Measurements from ENCODE around the gene RPTOR.

Gene RPTOR

GRCh38 chr17:80888276-80889160, 343.9 kb downstream of the RPTOR start:
- H3K4me2 ChIP-seq, result peak overlapping the region; percentile 89 to 98 (median 95); a peak in 21 of 22 replicates
- TF ChIP-seq Cebpa-rat (IDR thresholded peaks at IDR 0.05), result no peak
- H3K4me1 ChIP-seq, result peaks cover 70 to 100% (median 100%) of the 10 kb centered on the region in 10 experiments
- no peak overlapping the region; a peak in 1 of 22 replicates for H3K27ac ChIP-seq
- peaks cover 13 to 52% (median 39%) of the 10 kb centered on the region in 11 experiments; a peak in 21 of 22 replicates for H3K36me3 ChIP-seq
- no peak overlapping the region; a peak in 1 of 20 replicates for H3K4me3 ChIP-seq
- H3K9me3 ChIP-seq (replicated peaks in 1 of 11), result no peaks in the 10 kb centered on the region; a peak in 1 of 22 replicates
- H3K9ac ChIP-seq, result peak overlapping the region in 2 of 11 experiments; percentile 7 to 36; a peak in 3 of 22 replicates
- H4K20me1 ChIP-seq, result peaks cover 78 to 100% (median 96%) of the 10 kb centered on the region in 11 experiments; a peak in 21 of 22 replicates
- peaks cover 23 to 69% (median 48%) of the 10 kb centered on the region in 11 experiments for H3K27me3 ChIP-seq

- Histone ChIP-seq H3K9me3 (replicated peaks in 1 of 11) (no peaks in the 10 kb centered on the region; a peak in 1 of 22 replicates), H3K27me3 (peaks cover 23 to 60% (median 42%) of the 10 kb centered on the region in 11 experiments), H3K4me1 (peaks cover 70 to 99% (median 92%) of the 10 kb centered on the region in 10 experiments), H3K4me2 (peak overlapping the region; percentile 89 to 98 (median 95)), H3K36me3 (peaks cover 18 to 52% (median 40%) of the 10 kb centered on the region in 11 experiments), H3K27ac (peak overlapping the region in 1 of 11 experiments; percentile 70; a peak in 3 of 22 replicates), H4K20me1 (peaks cover 72 to 100% (median 96%) of the 10 kb centered on the region in 11 experiments; a peak in 21 of 22 replicates), H3K4me3 (peak overlapping the region in 1 of 10 experiments; percentile 25; a peak in 2 of 20 replicates), H3K9ac (peak overlapping the region in 3 of 11 experiments; percentile 22 to 66 (median 66); a peak in 3 of 22 replicates)
- no peak for TF ChIP-seq Cebpa-rat (IDR thresholded peaks at IDR 0.05)
Measured at GRCh38 chr17:80889231-80890195, 344.9 kb downstream of the RPTOR start.

GRCh38 chr17:80890196-80890920, 345.7 kb downstream of the RPTOR start:
- Histone ChIP-seq H3K9me3 (replicated peaks in 1 of 11) (no peaks in the 10 kb centered on the region), H3K4me2 (peak overlapping the region; percentile 89 to 98 (median 95)), H3K27ac (peak overlapping the region in 10 of 11 experiments; percentile 51 to 72 (median 66); a peak in 15 of 22 replicates), H3K36me3 (peaks cover 18 to 52% (median 40%) of the 10 kb centered on the region in 11 experiments), H3K27me3 (peaks cover 23 to 55% (median 42%) of the 10 kb centered on the region in 11 experiments), H3K4me1 (peaks cover 70 to 99% (median 84%) of the 10 kb centered on the region in 10 experiments), H3K9ac (peak overlapping the region in 9 of 11 experiments; percentile 43 to 66 (median 51); a peak in 16 of 22 replicates), H3K4me3 (peak overlapping the region in 6 of 10 experiments; percentile 17 to 41 (median 28); a peak in 11 of 20 replicates), H4K20me1 (peaks cover 68 to 100% (median 94%) of the 10 kb centered on the region in 11 experiments; a peak in 21 of 22 replicates)
- TF ChIP-seq Cebpa-rat (IDR thresholded peaks at IDR 0.05), result no peak

GRCh38 chr17:80890921-80891396, 346.3 kb downstream of the RPTOR start:
- H3K27me3 ChIP-seq, result peaks cover 23 to 49% (median 42%) of the 10 kb centered on the region in 11 experiments
- peaks cover 66 to 96% (median 79%) of the 10 kb centered on the region in 10 experiments for H3K4me1 ChIP-seq
- H3K27ac ChIP-seq, result peak overlapping the region in 10 of 11 experiments; percentile 51 to 72 (median 68); a peak in 19 of 22 replicates
- peaks cover 66 to 99% (median 96%) of the 10 kb centered on the region in 11 experiments; a peak in 21 of 22 replicates for H4K20me1 ChIP-seq
- H3K4me3 ChIP-seq, result peak overlapping the region in 6 of 10 experiments; percentile 17 to 41 (median 28); a peak in 11 of 20 replicates
- peaks cover 24 to 56% (median 46%) of the 10 kb centered on the region in 11 experiments for H3K36me3 ChIP-seq
- no peak for TF ChIP-seq Cebpa-rat (IDR thresholded peaks at IDR 0.05)
- no peaks in the 10 kb centered on the region for H3K9me3 ChIP-seq (replicated peaks in 1 of 11)
- peak overlapping the region; percentile 89 to 98 (median 95) for H3K4me2 ChIP-seq
- peak overlapping the region in 10 of 11 experiments; percentile 40 to 66 (median 50); a peak in 19 of 22 replicates for H3K9ac ChIP-seq

GRCh38 chr17:80891397-80892018, 346.9 kb downstream of the RPTOR start:
- Histone ChIP-seq H3K9me3 (replicated peaks in 1 of 11) (no peaks in the 10 kb centered on the region), H4K20me1 (peaks cover 60 to 99% (median 91%) of the 10 kb centered on the region in 11 experiments; a peak in 21 of 22 replicates), H3K4me2 (peak overlapping the region; percentile 89 to 98 (median 95)), H3K4me1 (peaks cover 60 to 91% (median 73%) of the 10 kb centered on the region in 10 experiments), H3K9ac (peak overlapping the region in 10 of 11 experiments; percentile 43 to 66 (median 50); a peak in 18 of 22 replicates), H3K27ac (peak overlapping the region in 10 of 11 experiments; percentile 51 to 72 (median 68); a peak in 19 of 22 replicates), H3K4me3 (peak overlapping the region in 6 of 10 experiments; percentile 17 to 41 (median 37); a peak in 9 of 20 replicates), H3K27me3 (peaks cover 23 to 48% (median 38%) of the 10 kb centered on the region in 11 experiments), H3K36me3 (peaks cover 26 to 61% (median 50%) of the 10 kb centered on the region in 11 experiments)
- TF ChIP-seq Cebpa-rat (IDR thresholded peaks at IDR 0.05), result no peak

- H3K4me2 ChIP-seq, result peak overlapping the region; percentile 89 to 98 (median 95)
- peak overlapping the region in 10 of 11 experiments; percentile 14 to 72 (median 68); a peak in 19 of 22 replicates for H3K27ac ChIP-seq
- peaks cover 53 to 83% (median 66%) of the 10 kb centered on the region in 10 experiments for H3K4me1 ChIP-seq
- H3K4me3 ChIP-seq, result peak overlapping the region in 6 of 10 experiments; percentile 17 to 41 (median 30); a peak in 4 of 20 replicates
- H3K9me3 ChIP-seq (replicated peaks in 1 of 11), result no peaks in the 10 kb centered on the region
- H4K20me1 ChIP-seq, result peaks cover 53 to 99% (median 84%) of the 10 kb centered on the region in 11 experiments; a peak in 21 of 22 replicates
- TF ChIP-seq Cebpa-rat (IDR thresholded peaks at IDR 0.05), result peak in 8 of 11 experiments; percentile 12 to 82 (median 42); a peak in 6 of 22 replicates
- H3K36me3 ChIP-seq, result peaks cover 26 to 66% (median 56%) of the 10 kb centered on the region in 11 experiments
- H3K27me3 ChIP-seq, result peaks cover 23 to 53% (median 33%) of the 10 kb centered on the region in 11 experiments
- peak overlapping the region in 10 of 11 experiments; percentile 2 to 66 (median 50); a peak in 14 of 22 replicates for H3K9ac ChIP-seq
Measured at GRCh38 chr17:80892019-80892855, 347.6 kb downstream of the RPTOR start.

All from BLaER1 treated with 17β-estradiol and CSF1 and Interleukin-3, amounts not matched to agents 10 nM and 100 nM (cell line).